Stimulated activated naive CD4-positive, alpha-beta T cell treated with Interleukin-2 at 50 U/mL for 16 hours (primary cell): ENCODE results near the gene HPRT1.

ENCODE experiments used
- DNase-seq: peaks from one replicate; lab custom pipeline; 2025; lab: John Stamatoyannopoulos, UW

HPRT1 gene

DNA sequence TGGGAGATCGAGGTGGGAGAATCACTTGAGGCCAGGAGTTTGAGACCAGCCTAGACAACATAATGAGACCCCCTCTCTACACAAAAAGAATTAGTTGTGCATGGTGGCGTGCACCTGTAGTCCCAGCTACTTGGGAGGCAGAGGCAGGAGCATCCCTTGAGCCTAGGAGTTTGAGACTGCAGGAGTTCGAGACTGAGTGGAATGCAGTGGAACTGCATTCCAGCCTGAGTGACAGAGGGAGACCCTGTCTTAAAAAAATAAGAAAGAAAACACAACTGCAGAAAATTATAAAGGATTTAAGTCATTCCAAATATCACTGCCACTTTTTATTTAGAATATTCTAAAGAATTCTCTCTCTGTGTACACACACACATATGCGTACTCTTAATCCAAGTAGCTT, 18.4 kb downstream of the HPRT1 start:
- DNase-seq = no peak

DNA sequence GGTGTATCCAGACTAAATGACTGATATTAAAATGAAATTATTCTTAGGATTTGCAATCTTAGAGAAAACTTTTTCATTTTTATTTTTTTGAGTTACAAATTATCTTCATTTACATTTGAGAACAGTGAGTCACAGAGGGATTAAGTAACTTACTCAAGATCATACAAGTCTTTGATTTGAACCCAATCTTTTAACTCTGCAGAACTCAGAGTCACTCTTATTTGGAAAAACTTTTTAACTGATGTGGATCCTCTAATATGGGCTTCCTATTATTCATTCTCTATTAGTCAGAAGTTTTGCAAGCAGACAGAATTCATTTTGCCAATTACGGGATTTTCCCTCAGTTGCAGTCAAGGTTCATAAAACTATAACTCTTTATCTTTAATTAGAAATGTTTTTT, 20.1 kb downstream of the HPRT1 start:
- DNase-seq = no peak

DNA sequence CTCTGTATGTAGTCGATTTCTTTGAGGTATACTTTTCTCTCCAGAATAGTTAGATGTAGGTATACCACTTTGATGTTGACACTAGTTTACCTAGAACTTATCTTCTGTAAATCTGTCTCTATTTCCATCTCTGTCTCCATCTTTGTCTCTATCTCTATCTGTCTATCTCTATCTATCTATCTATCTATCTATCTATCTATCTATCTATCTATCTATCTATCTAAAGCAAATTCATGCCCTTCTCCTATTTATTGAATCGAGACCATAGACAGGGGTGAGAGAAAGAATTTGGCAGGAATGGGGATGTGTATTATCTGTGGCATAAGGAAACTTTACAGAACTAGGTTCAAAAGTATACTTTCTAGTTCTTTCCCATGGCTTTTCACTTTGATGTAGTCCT, 21.4 kb downstream of the HPRT1 start:
- no peak for DNase-seq

DNA sequence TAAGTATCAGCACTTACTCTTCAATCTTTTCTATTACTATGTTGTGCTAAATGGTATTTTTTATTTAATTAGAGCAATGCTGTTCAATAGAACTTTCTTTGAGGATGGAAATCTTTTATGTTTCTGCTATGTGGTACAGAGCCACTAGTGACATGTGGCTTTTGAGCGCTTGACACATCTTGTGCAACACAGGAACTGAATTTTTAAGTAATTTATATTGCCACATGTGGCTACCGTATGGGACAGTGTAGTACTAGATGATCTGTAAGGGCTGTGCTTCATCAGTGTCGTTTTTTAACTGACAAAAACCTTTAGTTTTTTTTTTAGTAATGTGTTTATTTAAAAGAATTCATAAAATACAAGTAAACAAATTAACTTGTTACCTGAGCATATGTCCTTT, 22.4 kb downstream of the HPRT1 start:
- no peak for DNase-seq

DNA sequence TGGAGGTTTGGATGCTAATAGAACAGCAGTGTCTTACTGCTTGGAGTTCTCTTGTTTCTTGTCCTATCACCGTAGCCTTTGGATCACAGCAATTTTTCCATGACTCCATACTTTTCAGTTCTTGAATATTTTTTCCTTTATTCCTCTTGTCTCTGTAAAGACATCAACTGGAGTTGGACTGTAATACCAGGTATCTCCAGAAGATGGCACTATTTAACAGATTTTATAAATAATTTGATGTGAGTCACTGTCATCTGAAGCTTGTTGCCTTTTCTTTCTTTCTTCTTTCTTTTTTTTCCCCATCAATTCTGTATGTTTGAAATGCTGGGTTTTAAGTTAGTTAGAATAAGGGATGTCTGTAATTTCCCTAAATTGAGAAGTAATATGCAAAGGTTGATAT, 24.1 kb downstream of the HPRT1 start:
- no peak for DNase-seq

DNA sequence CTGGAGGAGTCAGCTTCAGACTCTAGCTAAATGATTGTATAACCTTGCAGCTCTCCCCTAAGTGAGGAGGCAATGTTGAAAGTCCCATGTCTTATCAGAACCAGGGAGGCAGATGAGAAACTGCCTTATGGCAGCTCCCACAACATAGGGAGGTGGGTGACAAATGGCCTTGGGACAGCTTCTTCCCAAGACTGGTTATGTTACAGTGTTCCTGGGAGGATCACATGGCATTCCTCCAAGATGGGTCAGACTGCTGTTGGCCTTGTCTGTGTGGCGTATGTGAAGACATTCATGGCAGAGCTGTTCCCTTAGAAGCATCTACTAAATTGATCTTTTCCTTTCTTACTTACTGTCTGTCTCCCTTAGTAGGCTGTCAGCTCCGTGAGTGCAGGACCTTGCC, 42.0 kb downstream of the HPRT1 start:
- DNase-seq = no peak

DNA sequence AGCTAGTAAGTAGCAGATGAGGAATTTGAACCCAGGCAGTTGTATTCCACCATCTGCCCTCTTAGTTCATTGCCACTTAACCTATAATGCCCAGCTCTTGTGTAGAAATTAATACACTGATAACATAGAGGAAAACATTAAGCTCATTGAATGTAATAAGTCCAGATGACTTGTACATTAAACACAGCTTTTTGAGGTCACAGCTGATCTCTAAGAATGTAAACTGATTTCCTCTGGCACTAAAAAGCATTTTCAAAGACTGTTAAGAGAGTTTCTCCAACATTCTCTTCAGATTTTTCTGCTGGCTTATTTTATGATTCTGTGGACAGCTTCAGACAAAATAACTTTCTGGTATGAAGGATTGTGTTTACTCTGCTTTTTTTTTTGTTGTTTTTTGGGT, 42.7 kb downstream of the HPRT1 start:
- DNase-seq = no peak

DNA sequence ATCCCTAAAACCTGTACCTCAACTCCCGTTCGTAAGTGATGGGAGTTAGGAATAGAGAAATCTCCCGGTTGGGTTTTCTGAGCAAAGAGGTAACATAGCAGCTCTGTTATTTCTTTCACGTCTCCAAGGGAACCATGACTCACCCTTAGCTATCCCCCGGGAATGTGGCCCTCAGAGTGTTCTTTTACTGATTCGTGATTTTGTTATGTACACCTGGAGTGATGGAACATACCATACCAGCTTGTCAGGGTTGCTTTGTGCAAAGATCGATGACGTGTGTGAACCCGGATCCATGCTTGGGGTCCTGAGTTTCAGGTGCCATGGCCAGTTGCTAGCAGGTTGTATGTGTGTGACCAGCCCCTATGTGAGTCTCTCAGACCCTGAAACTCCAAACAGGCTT, 52.6 kb downstream of the HPRT1 start:
- no peak for DNase-seq

DNA sequence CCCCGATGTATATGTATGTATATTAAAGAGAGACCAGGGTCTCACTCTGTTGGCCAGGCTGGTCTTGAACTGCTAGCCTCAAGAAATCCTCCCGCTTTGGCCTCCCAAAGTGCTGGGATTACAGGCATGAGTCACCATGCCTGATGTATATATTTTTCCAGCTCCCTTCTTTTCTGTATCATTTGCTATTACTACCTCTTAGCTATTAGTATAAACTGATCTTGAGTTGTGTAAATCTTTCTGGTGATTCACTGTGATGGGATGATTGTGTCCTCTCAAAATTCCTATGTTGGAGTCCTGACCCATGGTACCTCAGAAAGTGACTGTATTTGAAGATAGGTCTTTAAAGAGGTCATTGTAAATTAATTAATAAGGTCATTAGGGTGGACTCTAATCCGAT, 53.1 kb downstream of the HPRT1 start:
- no peak for DNase-seq

DNA sequence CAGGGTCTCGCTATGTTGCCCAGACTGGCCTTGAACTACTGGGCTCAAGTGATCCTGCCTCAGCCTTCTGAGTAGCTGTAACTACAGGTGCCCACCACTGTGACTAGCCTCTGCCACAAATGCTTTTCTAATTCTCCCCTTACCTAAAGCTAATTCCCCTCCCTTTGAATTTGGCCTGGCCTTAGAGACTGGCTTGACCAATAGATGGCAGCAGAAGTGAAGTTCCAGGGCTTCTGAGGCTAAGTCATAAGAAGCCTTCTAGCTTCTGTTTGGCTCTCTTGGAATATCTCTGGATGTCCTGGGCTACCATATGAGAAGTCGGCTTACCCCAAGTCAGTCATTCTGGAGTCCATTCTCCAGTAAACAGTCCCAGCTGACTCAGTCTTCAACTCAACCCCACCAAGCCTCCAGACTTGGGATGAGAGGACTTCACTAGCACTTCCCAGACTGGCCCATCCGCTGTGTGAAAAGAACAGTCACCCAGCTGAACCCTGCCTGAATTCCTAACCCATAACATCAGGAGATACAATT, 61.0 kb downstream of the HPRT1 start:
- no peak for DNase-seq

DNA sequence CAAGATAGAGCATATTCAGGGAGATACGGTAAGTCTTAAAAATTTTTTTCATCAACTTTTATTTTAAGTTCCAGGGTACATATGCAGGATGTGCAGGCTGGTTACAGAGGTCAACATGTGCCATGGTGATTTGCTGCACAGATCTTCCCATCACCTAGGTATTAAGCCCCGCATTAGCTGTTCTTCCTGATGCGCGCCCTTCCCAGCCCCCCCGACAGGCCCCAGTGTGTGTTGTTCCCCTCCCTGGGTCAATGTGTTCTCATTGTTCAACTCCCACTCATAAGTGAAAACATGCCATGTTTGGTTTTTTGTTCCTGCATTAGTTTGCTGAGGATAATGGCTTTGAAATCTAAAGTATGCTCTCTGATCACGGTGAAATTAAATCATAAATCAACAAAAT, 64.2 kb downstream of the HPRT1 start:
- DNase-seq = no peak

DNA sequence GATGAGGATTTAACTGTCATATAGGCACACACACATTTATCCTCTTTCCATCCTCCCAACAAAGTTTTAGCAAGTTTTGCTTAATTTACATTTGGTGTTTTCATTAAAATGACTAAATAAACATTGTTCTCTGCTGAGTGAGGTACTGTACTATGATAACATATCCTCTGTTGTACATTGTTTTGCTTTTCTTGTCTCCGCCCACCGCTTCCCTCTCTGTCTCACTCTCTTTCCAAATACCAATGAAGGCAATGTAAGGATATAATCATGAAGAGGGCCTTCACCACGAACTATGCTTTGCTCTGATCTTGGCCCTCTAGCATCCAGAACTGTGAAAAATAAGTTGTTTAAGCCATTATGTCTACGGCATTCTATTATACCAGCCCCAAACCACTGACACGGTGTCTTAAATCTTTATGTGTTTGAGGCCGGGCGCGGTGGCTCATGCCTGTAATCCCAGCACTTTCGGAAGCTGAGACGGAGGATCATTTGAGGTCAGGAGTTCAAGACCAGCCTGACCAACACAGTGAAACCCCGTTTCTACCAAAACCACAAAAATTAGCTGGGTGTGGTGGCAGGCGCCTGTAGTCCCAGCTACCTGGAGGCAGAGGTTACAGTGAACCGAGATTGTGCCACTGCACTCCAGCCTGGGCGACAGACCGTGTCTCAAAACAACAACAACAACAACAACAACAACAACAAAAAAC, 65.3 kb downstream of the HPRT1 start:
- DNase-seq = no peak

DNA sequence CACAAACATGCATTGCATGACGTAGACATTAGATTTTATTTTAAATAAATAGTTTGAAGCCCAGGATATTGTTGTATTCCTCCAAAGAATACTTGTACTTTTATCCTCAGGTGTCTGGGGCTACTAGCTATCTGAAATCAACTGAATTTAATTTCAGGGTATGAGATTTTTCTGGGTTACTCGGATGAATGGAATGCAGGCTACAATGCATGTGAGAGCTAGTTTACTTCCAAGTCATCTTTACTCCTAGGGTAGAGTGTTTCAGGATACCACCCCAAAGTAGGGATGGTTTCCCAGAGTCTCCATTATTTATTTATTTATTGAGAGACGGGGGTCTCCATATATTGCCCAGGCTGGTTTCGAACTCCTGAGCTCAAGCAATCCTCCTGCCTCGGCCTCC, 66.4 kb downstream of the HPRT1 start:
- DNase-seq = no peak

DNA sequence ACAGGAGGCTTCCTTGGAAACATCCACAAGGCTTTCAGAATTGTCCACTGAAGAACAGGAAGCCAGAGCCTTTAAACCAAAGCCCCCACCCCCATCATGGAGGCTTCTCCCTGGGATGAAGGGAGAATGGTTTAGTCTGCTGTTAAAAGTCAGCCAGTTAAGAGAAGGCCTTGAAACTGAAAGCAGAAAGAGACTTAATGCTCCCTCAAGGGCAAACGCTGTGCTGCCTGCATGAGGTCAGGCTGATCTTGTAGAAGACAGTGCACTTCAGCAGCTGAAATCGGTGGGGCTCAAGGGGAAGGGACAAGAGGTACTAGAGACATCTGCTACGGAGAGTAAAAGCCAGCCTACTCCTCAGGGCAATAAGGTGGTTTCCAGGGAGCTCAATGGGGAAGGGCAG, 69.0 kb downstream of the HPRT1 start:
- DNase-seq = no peak

DNA sequence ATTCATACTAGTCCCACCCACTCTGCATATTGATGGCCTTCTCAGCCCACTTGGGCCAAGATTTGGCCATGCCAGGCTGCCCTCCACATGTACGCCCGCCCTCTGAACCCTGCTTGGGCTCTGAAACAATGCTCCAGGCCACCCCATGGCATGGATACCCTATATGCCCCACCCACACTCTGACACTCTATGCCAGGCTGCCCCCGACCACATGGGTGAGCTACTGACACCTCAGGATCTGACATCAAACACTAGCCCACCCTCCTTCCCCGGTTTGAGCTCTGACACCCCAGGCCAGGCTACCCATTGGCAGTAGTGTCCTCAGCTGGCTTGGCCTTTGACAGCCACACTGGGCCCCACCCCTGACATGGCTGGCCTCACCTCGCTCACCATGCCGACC, 69.5 kb downstream of the HPRT1 start:
- DNase-seq = no peak

DNA sequence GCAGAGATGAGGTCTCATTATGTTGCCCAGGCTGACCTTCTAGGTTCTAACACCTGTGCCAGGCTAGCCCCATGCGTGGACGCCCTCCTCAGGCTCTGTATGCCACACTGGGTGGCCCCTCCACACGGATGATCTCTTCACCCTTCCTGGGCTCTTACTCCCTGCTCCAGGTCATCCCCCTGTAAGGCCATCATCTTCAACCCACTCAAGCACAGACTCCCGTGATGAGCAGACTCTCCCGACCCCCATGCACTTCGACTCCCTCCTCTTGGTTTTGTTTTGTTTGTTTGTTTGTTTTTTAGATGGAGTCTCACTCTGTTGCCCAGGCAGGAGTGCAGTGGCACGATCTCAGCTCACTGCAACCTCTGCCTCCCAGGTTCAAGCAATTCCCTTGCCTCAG, 70.9 kb downstream of the HPRT1 start:
- DNase-seq = no peak

DNA sequence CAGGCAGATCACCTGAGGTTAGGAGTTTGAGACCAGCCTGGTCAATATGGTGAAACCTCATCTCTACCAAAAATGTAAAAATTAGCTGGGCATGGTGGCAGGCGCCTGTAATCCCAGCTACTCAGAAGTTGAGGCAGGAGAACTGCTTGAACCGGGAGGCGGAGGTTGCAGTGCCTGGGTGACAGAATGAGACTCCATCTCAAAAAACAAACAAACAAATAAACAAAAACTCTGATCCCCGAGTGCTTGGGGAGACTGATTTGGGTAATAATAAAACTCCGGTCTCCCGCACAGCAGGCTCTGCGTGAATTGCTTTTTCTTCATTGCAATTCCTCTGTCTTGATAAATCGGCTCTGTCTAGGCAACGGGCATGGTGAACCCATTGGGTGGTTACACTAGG, 73.4 kb downstream of the HPRT1 start:
- DNase-seq = no peak

DNA sequence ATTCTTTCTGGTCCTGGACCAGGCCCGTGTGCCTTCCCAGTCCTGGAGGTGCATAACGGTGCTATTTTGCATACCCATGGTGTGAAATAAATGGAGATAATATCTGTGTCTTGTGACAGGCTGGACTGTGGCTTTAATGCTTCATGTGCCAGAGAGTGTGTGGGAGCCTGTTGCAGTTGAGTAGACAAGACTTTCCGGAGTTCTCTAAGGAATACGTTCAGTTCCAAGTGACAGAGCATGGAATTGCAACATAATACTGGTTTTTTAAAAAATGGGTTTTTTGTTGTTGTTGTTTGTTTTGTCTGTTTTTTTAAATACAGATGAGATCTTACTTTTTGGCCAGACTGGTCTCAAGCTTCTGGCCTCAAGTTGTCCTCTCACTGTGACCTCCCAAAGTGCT, 74.0 kb downstream of the HPRT1 start:
- DNase-seq = no peak

DNA sequence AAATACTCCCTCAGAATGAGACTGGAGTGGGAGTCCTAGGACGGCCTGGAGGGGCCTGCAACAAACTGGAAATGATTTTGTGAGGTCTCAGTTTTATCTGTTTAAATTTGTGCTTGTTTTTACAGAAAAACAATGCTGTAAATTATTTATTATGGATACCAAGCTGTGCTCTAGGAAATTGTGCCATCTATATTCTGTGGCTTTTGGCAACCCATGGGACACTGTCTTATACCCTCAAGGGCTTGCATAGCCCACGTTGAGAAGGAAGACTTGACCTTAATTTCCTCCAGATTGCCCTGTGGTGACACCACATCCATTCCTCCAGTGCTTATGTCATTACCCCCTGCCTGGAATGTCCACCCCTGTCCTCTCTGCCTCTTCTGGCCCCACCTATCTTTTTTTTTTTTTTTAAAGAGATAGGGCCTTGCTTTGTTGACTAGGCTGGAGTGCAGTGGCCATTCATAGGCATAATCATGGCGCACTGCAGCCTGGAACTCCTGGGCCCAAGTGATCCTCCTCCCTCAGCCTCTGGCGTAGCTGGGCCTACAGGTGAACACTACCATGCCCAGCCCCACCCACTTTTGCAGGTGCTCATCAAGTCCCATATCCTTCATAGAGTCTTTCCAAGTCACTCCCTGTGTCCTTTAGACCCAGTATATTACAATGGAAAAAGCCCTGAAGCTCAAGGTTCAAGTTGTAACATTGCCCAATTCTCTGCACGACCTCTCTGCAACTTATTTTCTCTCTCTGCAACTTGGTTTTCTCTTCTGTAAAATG, 77.4 kb downstream of the HPRT1 start:
- no peak for DNase-seq

DNA sequence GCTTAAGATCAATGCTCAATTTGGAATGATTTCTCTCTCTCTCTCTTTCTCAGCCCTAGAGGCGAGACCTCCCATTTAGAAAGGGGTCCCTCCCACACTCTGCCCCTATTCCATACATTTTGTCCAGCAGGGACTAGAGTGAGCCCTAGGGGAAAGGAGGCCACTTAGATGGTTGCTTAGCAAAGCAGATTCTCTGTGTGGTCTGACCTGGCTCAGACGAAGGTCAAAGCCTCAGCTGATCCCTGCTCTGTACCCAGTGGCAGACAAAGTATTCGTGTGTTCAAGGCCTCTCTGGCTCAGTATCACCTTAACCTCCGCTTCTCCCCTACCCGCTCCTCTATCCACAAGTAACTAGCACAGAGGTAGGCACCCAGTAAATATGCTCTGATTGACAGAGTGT, 78.4 kb downstream of the HPRT1 start:
- DNase-seq = no peak

DNA sequence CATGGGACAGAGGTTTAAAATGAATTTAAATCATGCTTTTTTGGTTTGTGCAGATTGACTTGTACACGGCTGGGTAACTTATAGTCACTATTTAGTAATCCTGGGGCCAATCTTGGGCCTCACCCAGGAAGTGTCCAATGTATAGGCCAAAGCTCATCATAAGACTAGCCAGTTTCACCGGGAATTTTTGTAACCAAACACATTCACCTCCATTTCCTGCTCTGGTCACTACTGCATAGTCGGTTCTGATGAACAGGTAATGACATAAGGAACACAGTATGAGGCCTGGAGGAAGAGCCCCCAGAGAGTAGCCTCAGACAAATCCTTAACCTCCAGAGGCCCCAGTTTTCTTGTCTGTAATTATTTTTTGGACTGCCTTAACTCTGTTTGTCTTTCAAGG, 81.9 kb downstream of the HPRT1 start:
- no peak for DNase-seq

DNA sequence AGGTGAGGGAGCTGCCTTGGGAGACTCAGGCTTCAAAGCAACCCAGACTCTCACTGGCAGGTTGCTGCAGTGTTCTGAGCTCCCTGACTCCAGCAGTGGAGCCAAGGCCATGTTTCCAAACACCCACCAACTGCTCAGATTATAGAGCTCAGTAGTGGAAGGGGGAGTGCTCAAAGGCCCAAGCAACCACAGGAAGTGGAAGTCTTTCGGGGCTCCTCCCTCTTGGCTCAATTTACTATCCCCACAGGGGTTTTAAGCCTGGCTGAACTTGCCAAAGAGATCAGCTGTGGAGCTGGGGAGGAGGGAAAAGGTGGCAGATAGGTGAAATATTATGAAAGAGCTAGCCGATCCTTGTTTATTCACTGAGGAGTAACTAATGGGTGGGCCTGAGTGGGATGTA, 82.5 kb downstream of the HPRT1 start:
- no peak for DNase-seq

DNA sequence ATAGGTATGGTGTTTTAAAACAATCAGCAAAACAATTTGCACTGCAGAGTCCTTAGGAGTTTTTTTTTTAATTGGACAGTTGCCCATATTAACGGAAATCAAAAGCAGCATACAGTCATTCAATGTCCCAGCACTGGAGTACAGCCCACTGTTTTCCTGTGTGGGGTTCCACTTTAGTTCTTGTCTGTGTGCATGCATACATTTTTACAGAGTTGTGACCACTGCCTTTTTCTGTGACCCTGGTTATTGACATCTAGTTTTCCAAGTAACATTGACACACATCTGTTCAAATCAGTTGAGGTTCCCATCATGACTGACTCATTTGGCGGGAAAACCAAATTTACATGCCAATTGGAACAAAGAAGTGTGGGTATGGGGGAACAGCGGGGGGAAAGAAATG, 83.3 kb downstream of the HPRT1 start:
- no peak for DNase-seq

DNA sequence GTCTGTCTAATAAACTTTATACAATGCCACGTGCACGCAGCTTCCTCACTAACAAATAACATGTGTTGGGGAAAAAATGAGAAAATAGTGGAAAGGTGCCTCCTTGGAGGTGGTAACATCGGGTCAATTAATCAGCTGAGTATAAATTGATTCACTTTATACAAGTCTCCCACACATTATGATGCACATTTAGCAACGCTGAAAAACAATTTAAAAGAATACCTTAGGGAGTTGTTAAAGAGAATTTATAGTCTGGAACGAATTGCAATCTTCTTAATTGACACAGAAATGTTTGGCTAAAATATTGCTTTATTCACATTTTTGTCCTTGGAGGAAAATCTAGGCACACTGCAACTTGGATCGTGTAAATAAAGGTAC, 84.2 kb downstream of the HPRT1 start:
- no peak for DNase-seq
